GM12801 (cell line): ENCODE results near the gene ZNF423.

ENCODE experiments used
- TF ChIP-seq, protein P1 (sequence below): IDR thresholded peaks from one replicate; pipeline ENCODE4 v1.5.1; 2011; ENCODE audit warnings: control low read depth; ENCODE audit not compliant: insufficient read length; ENCODE audit errors: extremely low read depth

The ZNF423 gene

DNA sequence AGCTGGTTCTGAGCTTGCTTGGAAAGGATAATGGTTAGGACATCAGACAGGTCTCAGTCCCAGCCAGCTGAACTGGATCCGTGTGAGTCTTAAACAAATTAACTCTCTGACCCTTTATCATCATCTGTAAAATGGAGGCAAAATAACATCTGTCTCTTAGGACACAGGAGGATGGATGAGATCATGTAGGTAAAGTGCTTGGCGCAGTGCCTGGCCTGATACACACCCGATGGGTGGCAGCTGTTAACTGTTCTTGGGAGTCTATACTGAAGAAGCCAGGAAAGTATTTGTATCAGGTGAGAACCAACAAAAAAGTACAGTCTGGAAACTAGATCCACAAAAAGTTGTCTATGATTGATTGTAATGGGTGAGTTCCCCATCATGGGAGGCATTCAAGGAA is 293.7 kb downstream of the ZNF423 start:
- TF ChIP-seq, protein P1, sequence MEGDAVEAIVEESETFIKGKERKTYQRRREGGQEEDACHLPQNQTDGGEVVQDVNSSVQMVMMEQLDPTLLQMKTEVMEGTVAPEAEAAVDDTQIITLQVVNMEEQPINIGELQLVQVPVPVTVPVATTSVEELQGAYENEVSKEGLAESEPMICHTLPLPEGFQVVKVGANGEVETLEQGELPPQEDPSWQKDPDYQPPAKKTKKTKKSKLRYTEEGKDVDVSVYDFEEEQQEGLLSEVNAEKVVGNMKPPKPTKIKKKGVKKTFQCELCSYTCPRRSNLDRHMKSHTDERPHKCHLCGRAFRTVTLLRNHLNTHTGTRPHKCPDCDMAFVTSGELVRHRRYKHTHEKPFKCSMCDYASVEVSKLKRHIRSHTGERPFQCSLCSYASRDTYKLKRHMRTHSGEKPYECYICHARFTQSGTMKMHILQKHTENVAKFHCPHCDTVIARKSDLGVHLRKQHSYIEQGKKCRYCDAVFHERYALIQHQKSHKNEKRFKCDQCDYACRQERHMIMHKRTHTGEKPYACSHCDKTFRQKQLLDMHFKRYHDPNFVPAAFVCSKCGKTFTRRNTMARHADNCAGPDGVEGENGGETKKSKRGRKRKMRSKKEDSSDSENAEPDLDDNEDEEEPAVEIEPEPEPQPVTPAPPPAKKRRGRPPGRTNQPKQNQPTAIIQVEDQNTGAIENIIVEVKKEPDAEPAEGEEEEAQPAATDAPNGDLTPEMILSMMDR: no peak

DNA sequence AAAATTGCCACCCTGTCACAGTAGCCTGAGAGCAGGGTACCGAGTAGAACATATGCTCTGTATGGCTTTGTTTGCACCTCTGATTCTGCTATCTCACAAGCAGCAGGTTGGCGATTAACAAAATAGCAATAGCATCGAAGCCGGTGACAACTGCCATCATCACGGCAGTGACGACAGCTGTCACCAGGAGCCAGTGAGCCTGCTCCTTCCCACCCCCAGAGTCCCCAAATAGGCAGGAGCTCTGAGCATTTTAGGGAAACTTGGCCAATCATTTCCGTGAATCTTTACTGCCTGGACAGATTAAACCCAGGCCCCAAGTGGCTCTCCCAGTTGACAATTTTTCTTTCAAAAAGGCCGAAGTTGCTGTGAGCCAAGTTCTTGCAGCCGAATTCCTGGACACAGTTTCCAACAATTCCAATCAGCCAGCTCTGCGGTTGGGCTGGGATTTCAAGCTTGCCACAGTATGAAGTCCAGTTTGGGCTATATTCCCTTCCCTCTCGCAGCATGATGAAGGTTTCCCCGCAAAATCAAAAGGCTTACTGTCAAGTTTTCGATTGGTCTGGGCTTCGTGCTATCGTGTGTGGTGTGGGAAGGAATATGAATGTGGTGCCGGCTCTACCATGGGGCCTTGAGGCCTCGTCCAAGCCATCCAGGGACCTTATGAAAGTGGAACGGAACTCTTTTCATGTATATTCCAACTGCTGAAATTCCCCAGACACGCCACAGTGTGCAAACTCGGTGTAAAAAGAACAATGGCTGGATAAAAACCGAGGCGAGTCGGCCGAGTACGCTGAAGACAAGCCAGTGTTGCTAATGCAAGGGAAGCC is 295.7 kb downstream of the ZNF423 start:
- TF ChIP-seq, protein P1: no peak

DNA sequence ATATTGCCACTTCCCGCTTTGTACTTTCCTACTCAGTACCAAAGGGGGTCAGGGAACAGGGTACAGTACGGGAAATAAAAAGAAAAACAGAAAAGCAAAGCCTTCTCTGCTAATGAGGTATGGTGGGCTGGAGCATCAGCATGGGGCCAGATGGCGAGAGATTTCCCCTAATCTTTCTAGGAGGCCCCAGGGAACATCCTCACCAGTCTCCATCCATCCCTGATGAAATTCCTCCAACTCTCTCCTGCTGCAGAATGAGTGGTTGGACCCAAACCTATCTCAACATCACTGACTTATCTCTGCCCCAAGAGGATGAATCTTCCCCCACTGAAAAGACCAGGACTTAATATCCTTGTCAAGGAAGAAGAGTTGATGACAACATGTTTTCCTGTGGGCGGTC is 296.7 kb downstream of the ZNF423 start:
- TF ChIP-seq, protein P1: no peak

DNA sequence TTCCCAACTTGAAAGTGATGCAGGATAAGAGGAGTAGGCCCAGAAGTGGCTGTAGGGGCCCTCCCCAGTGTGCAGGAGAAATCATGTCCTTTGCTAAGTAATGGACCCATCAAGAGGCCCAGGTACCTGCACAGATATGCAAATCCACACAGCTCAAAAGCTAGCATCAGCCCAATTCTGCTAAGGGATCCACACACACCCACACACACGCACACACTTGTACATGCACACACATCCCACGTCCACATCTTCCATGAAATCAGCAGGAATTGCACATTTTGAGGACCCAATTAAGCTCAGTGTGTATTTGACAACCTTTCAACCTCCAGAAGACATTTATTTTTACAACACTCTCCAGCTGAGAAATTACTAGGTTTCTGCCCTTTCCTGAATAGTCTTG is 297.5 kb downstream of the ZNF423 start:
- TF ChIP-seq, protein P1: no peak

DNA sequence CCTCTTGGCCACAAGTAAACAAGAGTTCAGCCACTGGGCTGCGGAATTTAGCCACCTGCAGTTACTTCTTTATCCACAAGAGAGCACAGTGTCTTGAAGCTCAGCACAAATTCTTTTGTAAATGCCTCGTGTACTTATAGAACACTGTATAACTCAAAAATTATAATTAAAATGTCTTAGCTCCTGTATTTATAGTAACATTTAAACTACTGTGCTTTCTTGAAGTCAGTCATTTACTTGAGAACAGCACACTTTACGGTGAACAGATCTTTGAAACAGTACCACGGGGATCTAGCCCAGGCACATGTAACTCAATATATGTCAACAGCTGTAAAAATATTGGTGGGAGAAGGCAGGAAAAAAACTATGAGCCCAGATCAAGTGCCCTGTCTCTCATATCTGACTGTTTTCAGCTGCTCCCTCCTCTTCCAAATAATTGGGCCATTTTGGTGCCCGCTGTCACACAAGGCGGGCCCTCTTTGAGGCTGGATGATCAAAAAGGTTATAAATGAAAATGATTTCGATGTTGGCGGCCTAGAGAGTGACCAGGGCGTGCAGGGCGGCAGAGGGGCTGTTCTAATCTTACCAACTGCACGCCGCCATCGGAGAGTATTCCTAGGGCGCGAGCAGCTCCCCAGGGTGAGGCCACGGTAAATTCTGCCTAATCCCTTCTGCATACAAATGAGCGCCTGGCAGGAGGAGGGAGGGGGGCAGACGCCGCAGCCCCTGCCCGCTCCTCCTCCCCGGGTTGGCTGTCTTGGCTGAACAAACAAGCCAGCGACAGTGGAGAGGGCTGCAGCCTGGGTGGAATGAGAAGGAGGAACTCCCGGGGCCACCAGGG is 299.1 kb downstream of the ZNF423 start:
- TF ChIP-seq, protein P1: no peak

DNA sequence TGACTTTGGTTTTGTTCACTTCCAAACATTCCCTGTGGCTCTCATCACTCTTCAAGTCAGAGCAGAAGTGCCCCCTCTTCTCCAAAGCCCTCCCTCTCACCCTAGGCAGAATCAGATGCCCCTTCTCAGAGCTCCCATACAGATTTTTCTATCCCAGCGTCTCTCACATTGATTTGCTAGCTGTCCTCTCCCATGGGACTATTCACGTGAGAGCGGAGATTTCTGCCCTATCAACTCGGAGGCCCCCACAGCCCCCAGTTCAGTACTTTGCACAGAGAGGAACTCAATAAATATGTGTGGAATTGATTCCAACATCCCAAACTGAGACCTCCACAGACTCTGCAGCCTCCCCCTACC is 299.7 kb downstream of the ZNF423 start:
- TF ChIP-seq, protein P1: no peak

DNA sequence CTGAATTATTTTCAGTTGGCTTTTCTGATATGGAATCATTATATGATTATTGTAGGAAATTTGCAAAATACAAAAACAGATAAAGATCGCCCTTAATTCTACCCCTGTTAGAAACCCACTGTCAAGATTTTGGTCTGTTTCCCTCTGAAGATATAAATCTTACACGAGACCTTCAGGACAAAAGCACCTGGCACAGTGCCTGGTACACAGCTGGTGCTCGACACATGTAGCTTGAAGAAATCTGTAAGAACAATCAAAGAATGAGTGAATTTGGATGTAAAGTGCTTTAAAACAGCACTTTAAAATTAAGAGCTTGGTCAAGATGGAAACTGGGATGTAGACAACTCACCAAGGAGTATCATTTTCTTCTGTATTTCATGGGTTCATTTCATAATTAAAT is 301.2 kb downstream of the ZNF423 start:
- TF ChIP-seq, protein P1: no peak
